A549 (cell line): ENCODE measurements around the gene PNN. TPM values are rescaled to one million over a fixed set of nuclear protein-coding genes. Genes with fewer than 3 reads are reported as not detected.
A peak's percentile ranks its signal among the peaks of the same experiment; 100 is the strongest.

ENCODE experiments used
- ATAC-seq, 2 experiments: fragments of 200-7000 bp in 1 of 2; fragments of >200 bp in 1 of 2; cut with Nextera tagmentation in 1 of 2; cut with Tn5 transposase in 1 of 2; 3 replicates each; pipeline versions ENCODE4 v1.8.0 to v1.9.1; 2018 to 2020; ENCODE audit warnings: mild to moderate bottlenecking in 1 of 2, moderate library complexity in 1 of 2
- CTCF ChIA-PET: fragments of 300-600 bp; sonication (Branson Sonifier 250); formaldehyde crosslinking; extraction: SDS; loops from one replicate; lab custom pipeline; 2021; ENCODE audit warnings: antibody characterized with exemption, inconsistent platforms; lab: Yijun Ruan, JAX
- POLR2A ChIA-PET: fragments of 350-600 bp; formaldehyde crosslinking; extraction: SDS; loops from one replicate; lab custom pipeline; 2021; ENCODE audit warnings: antibody characterized with exemption, inconsistent platforms; lab: Yijun Ruan, JAX
- DNase-seq, 2 experiments: peaks; one replicate each; pipeline versions ENCODE4 v3.0.0 to v3.0.0-alpha.2; 2011 to 2016; ENCODE audit warnings: low read depth in 1 of 2, low spot score in 1 of 2
- FAIRE-seq: peaks from 2 replicates; lab custom pipeline; 2011; peaks lifted over from hg19 to GRCh38; lab: Jason Lieb, UNC
- H3K27ac ChIP-seq, 2 experiments: fragments of >200 bp; sonication (Bioruptor Twin); formaldehyde crosslinking; 3 replicates each; pipeline ENCODE4 v1.5.1; 2016 to 2017
- H3K4me1 ChIP-seq: fragments of >200 bp; sonication (Bioruptor Twin); formaldehyde crosslinking; 3 replicates; pipeline ENCODE4 v1.6.1; 2016
- H3K4me2 ChIP-seq: fragments of >200 bp; sonication (Bioruptor Twin); formaldehyde crosslinking; 3 replicates; pipeline ENCODE4 v1.6.1; 2016
- H3K4me3 ChIP-seq: fragments of >200 bp; sonication (Bioruptor Twin); formaldehyde crosslinking; 3 replicates; pipeline ENCODE4 v1.5.1; 2016
- H3K9me3 ChIP-seq: fragments of >200 bp; sonication (Bioruptor Twin); formaldehyde crosslinking; 3 replicates; pipeline ENCODE4 v1.6.1; 2016
- BHLHE40 ChIP-seq: IDR thresholded peaks from 2 replicates; pipeline ENCODE4 v1.6.1; 2012; ENCODE audit warnings: low read depth, low read length, inconsistent platforms
- CHD4 ChIP-seq: fragments of 200-600 bp; sonication (generic); IDR thresholded peaks from 2 replicates; pipeline ENCODE4 v1.6.1; 2016; ENCODE audit warnings: antibody characterized with exemption, mild to moderate bottlenecking, borderline replicate concordance
- E2F6 ChIP-seq: IDR thresholded peaks from 2 replicates; pipeline ENCODE4 v1.6.1; 2012; ENCODE audit warnings: low read depth, borderline replicate concordance
- EHF ChIP-seq: fragments of 250-450 bp; sonication (Bioruptor Pico); IDR thresholded peaks from 2 replicates; pipeline ENCODE4 v1.5.0; 2020; ENCODE audit warnings: mild to moderate bottlenecking
- ESRRA ChIP-seq: fragments of 150-350 bp; IDR thresholded peaks from 2 replicates; pipeline ENCODE4 v1.6.1; 2014; ENCODE audit warnings: mild to moderate bottlenecking, low read length, borderline replicate concordance
- FOSB ChIP-seq: fragments of 250-450 bp; sonication (Bioruptor Pico); IDR thresholded peaks from 2 replicates; pipeline ENCODE4 v1.5.0; 2020; ENCODE audit warnings: mild to moderate bottlenecking, moderate library complexity
- FOXS1 ChIP-seq: fragments of 250-450 bp; sonication (Bioruptor Pico); IDR thresholded peaks from 2 replicates; pipeline ENCODE4 v1.5.0; 2020; ENCODE audit warnings: mild to moderate bottlenecking, moderate library complexity
- GATA3 ChIP-seq: IDR thresholded peaks from 2 replicates; pipeline ENCODE4 v1.6.1; 2012; ENCODE audit warnings: borderline replicate concordance
- HDAC2 ChIP-seq: fragments of 200-600 bp; sonication (generic); IDR thresholded peaks from 2 replicates; pipeline ENCODE4 v1.6.1; 2016
- HOXB13 ChIP-seq: fragments of 250-450 bp; sonication (Bioruptor Pico); IDR thresholded peaks from 2 replicates; pipeline ENCODE4 v1.5.0; 2020; ENCODE audit warnings: low read depth, mild to moderate bottlenecking, moderate library complexity
- HOXB5 ChIP-seq: fragments of 250-450 bp; sonication (Bioruptor Pico); IDR thresholded peaks from 2 replicates; pipeline ENCODE4 v1.5.0; 2020; ENCODE audit warnings: mild to moderate bottlenecking, moderate library complexity
- JUN ChIP-seq, 2 experiments: fragments of >200 bp; sonication (Bioruptor Twin); formaldehyde crosslinking; IDR thresholded peaks; 2 replicates in 1 of 2; 3 replicates in 1 of 2; pipeline ENCODE4 v1.6.1; 2016 to 2017
- MAX ChIP-seq: IDR thresholded peaks from 2 replicates; pipeline ENCODE4 v1.6.1; 2012
- NFE2L2 ChIP-seq: fragments of 150-350 bp; conservative IDR thresholded peaks from 2 replicates; pipeline ENCODE4 v1.6.1; 2014; ENCODE audit warnings: low read length
- NPAS2 ChIP-seq: fragments of 250-450 bp; sonication (Bioruptor Pico); IDR thresholded peaks from 2 replicates; pipeline ENCODE4 v1.8.0; 2022; ENCODE audit warnings: mild to moderate bottlenecking, moderate library complexity, borderline replicate concordance
- NR3C1 ChIP-seq: fragments of >200 bp; sonication (Bioruptor Twin); formaldehyde crosslinking; IDR thresholded peaks from 3 replicates; pipeline ENCODE4 v1.6.1; 2017
- POLR2AphosphoS2 ChIP-seq: conservative IDR thresholded peaks from 2 replicates; pipeline ENCODE4 v1.6.1; 2012; ENCODE audit warnings: low read length, improper control_type of control experiment, inconsistent platforms
- REST ChIP-seq: fragments of 200-600 bp; sonication (generic); IDR thresholded peaks from 2 replicates; pipeline ENCODE4 v1.6.1; 2016; ENCODE audit warnings: antibody characterized with exemption, mild to moderate bottlenecking, moderate library complexity
- SREBF2 ChIP-seq: fragments of 450-650 bp; IDR thresholded peaks from 2 replicates; pipeline ENCODE4 v1.6.1; 2014; ENCODE audit warnings: mild to moderate bottlenecking, moderate library complexity
- ZC3H11A ChIP-seq: fragments of 450-650 bp; IDR thresholded peaks from 2 replicates; pipeline ENCODE4 v1.6.1; 2014; ENCODE audit warnings: antibody characterized with exemption, mild to moderate bottlenecking
- ZFP36 ChIP-seq: fragments of 450-650 bp; IDR thresholded peaks from 2 replicates; pipeline ENCODE4 v1.6.1; 2014; ENCODE audit warnings: borderline replicate concordance; ENCODE audit not compliant: partially characterized antibody
- ZSCAN20 ChIP-seq: fragments of 250-450 bp; sonication (Bioruptor Pico); IDR thresholded peaks from 2 replicates; pipeline ENCODE4 v1.8.0; 2022; ENCODE audit warnings: mild to moderate bottlenecking, moderate library complexity
- WGBS: methylation state at CpG from one replicate; pipeline ENCODE4 v1.1.6; 2017; ENCODE audit errors: missing lambda C conversion rate; 5-methylcytosine and 5-hydroxymethylcytosine counted together
- polyA plus RNA-seq, 4 experiments: library from polyadenylated mRNA; depleted of rRNA in 3 of 4; stranded (reverse); fragments of >200 nt; fragmentation: RNase III in 1 of 4; extraction: RNeasy Plus Mini Kit Qiagen cat#74134 plus additional on column Dnase treatment in 1 of 4; gene quantifications; 2 replicates in 3 of 4; 3 replicates in 1 of 4; pipeline ENCODE4 v1.2.3, GENCODE V29; 2011 to 2017

PNN gene
- polyA plus RNA-seq, 2 of the 4 experiments (the other 2 are of a cell fraction) = 50.1 to 117 TPM

- Histone ChIP-seq H3K4me1 (peaks cover 35% of the 10 kb centered on the region), H3K4me2 (no peak overlapping the region)
- no peak for FAIRE-seq
- TF ChIP-seq MAX (no peak), HOXB13 (CRISPR knock-in tag) (no peak), NR3C1 (no peak), FOXS1 (no peak), HDAC2 (no peak), EHF (CRISPR knock-in tag) (no peak), FOSB (CRISPR knock-in tag) (no peak), NPAS2 (CRISPR knock-in tag) (no peak), ESRRA (no peak), ZFP36 (no peak), E2F6 (no peak), BHLHE40 (no peak), SREBF2 (no peak), HOXB5 (CRISPR knock-in tag) (no peak), CHD4 (no peak), JUN (IDR thresholded peaks at IDR 0.05) (no peak), ZSCAN20 (no peak), ZC3H11A (no peak), GATA3 (no peak), NFE2L2 (no peak)
- TF ChIP-seq, all 56 proteins: peak for 0
- ATAC-seq = no peak
- WGBS = 81% methylated on average over 5 of the region's 5 CpGs
- Histone ChIP-seq H3K27ac (no peak overlapping the region), H3K9me3 (no peaks in the 10 kb centered on the region), H3K4me3 (no peak overlapping the region)
- ChIA-PET POLR2A (interaction anchor here (1.2 kb wide), 1 partner anchor 10 kb away, joined by 8 read pairs; the partner anchor contains the start of gene TRAPPC6B), CTCF (interaction anchor here (1.1 kb wide), 1 partner anchor 73 kb away, joined by 3 read pairs; no protein-coding TSS in a partner anchor)
- no peak for DNase-seq
Measured at GRCh38 chr14:39180553-39180952, 5.5 kb downstream of the PNN start.

- ATAC-seq (peak in 1 of 2 experiments; percentile 8; a peak in 1 of 6 replicates), FAIRE-seq (no peak), DNase-seq (no peak)
- CTCF ChIA-PET = interaction anchor here (1.1 kb wide), 1 partner anchor 74 kb away, joined by 3 read pairs; no protein-coding TSS in a partner anchor
- no peak overlapping the region for H3K4me2 ChIP-seq
- TF ChIP-seq REST = no peak
- peak; percentile 62; the same call in 1 of the 2 replicates for TF ChIP-seq POLR2AphosphoS2
- H3K9me3 ChIP-seq = no peaks in the 10 kb centered on the region
- no peak overlapping the region for H3K27ac ChIP-seq
- H3K4me1 ChIP-seq = peaks cover 35% of the 10 kb centered on the region
- H3K4me3 ChIP-seq = no peak overlapping the region
- POLR2A ChIA-PET = interaction anchor here (1.2 kb wide), 1 partner anchor 11 kb away, joined by 8 read pairs; the partner anchor contains the start of gene TRAPPC6B
- WGBS = 89% methylated on average over 7 of the region's 7 CpGs
Measured at GRCh38 chr14:39181026-39181692, 6.1 kb downstream of the PNN start.
